Measurements from ENCODE around the gene CAMTA1. TPM values are rescaled to one million over a fixed set of nuclear protein-coding genes. Genes with fewer than 3 reads are reported as not detected.

The CAMTA1 gene
- total and polyA plus RNA-seq, 4 donors = 48.1 to 140 (median 52.3) TPM

DNA sequence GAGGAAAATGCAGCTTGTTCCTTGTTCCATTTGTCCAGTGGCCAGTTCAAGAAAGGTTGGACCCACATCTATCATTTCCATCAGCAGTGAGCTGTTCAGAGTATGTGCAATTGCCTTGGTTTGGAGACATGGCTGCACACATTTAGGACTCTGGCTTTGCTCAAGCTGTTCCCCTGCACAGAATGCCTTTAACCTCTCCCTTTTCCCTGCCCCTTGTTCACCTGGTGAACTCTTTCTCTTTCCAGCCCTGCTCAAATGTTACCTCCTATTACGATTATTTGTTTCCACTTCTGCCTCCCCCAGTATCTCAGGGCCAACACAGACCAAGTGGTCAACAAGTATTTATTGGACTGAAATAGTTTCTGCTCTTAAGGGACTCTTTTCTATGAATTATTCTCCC lies 385.9 kb downstream of the CAMTA1 start:
- no peak overlapping the region for H3K4me3 ChIP-seq
- no peak for ATAC-seq (ENCODE audit: insufficient read depth, low FRiP score)
- no peak for DNase-seq
- 67 to 88% methylated on average over 1 of the region's 1 CpG for WGBS, 2 donors
- TF ChIP-seq, protein P1, sequence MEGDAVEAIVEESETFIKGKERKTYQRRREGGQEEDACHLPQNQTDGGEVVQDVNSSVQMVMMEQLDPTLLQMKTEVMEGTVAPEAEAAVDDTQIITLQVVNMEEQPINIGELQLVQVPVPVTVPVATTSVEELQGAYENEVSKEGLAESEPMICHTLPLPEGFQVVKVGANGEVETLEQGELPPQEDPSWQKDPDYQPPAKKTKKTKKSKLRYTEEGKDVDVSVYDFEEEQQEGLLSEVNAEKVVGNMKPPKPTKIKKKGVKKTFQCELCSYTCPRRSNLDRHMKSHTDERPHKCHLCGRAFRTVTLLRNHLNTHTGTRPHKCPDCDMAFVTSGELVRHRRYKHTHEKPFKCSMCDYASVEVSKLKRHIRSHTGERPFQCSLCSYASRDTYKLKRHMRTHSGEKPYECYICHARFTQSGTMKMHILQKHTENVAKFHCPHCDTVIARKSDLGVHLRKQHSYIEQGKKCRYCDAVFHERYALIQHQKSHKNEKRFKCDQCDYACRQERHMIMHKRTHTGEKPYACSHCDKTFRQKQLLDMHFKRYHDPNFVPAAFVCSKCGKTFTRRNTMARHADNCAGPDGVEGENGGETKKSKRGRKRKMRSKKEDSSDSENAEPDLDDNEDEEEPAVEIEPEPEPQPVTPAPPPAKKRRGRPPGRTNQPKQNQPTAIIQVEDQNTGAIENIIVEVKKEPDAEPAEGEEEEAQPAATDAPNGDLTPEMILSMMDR (IDR thresholded peaks at IDR 0.05; ENCODE audit: control extremely low read depth, extremely low read depth) = no peak
- H3K4me1 ChIP-seq (ENCODE audit: control insufficient read depth in 5 of 5, insufficient read depth in 5 of 5, low read length in 5 of 5) = no peaks in the 10 kb centered on the region
- H3K27ac ChIP-seq (ENCODE audit: low read depth in 1 of 2, low read length in 1 of 2) = no peak overlapping the region
- peaks cover 0 to 5% (median 0%) of the 10 kb centered on the region in 3 donors for H3K27me3 ChIP-seq (ENCODE audit: control insufficient read depth in 3 of 3, insufficient read depth in 3 of 3, low read length in 2 of 3)
- no peak overlapping the region for H3K9ac ChIP-seq (ENCODE audit: insufficient read depth in 1 of 2, low read length in 2 of 2)
- no peaks in the 10 kb centered on the region for H3K36me3 ChIP-seq (ENCODE audit: control insufficient read depth in 4 of 4, insufficient read depth in 4 of 4, low read length in 4 of 4)
- H3K9me3 ChIP-seq (ENCODE audit: control insufficient read depth in 4 of 4, insufficient read depth in 3 of 4, low read length in 3 of 4) = peaks cover 0 to 1% (median 0%) of the 10 kb centered on the region in 4 donors

DNA sequence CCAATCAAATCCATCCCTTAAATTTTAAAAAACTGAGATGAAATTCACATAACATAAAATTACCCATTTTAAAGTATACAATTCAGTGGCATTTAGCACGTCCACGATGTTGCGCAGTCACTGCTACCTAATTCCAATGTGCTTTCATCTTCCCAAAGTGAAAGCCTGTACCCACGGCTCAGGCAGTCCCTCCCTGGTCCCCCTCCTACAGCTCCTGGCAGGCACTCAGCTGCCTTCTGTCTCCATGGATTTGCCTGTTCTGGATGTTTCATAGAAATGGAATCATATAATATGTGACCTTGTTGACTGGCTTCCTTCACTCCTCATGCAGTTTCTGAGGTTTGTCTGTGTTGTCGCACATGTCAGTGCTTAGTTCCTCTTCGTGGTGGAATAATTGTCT lies 386.3 kb downstream of the CAMTA1 start:
- TF ChIP-seq, protein P1 (IDR thresholded peaks at IDR 0.05; ENCODE audit: control extremely low read depth, extremely low read depth) = no peak
- Histone ChIP-seq H3K4me3 (no peak overlapping the region), H3K27ac (ENCODE audit: low read depth in 1 of 2, low read length in 1 of 2) (no peak overlapping the region), H3K4me1 (ENCODE audit: control insufficient read depth in 5 of 5, insufficient read depth in 5 of 5, low read length in 5 of 5) (no peaks in the 10 kb centered on the region), H3K9ac (ENCODE audit: insufficient read depth in 1 of 2, low read length in 2 of 2) (no peak overlapping the region), H3K9me3 (ENCODE audit: control insufficient read depth in 4 of 4, insufficient read depth in 3 of 4, low read length in 3 of 4) (peaks cover 0 to 1% (median 0%) of the 10 kb centered on the region in 4 donors), H3K27me3 (ENCODE audit: control insufficient read depth in 3 of 3, insufficient read depth in 3 of 3, low read length in 2 of 3) (peaks cover 0 to 5% (median 0%) of the 10 kb centered on the region in 3 donors), H3K36me3 (ENCODE audit: control insufficient read depth in 4 of 4, insufficient read depth in 4 of 4, low read length in 4 of 4) (no peaks in the 10 kb centered on the region)
- ATAC-seq (ENCODE audit: insufficient read depth, low FRiP score) (no peak), DNase-seq (no peak)
- WGBS, 2 donors = 60 to 64% methylated on average over 6 of the region's 6 CpGs

DNA sequence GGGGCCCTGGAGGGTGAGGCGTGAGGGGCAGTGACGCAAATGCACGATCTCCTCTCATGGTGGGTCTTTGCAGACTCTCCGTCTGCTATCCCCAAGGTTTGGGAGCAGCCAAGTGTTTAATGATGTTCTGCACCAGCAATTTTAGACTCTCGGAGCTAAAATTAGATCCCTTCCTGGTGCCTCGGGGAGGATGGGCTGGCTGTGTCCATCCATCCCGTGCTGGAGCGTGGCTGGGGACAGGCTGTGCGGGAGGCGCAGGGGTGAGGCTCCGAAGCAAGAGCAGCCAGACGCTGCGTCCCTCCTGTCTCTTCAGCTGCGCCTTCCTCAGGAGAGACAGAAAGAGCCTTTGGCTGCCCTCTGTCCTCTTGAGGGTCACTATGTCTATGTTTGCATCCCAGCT lies 387.6 kb downstream of the CAMTA1 start:
- Histone ChIP-seq H3K4me1 (ENCODE audit: control insufficient read depth in 5 of 5, insufficient read depth in 5 of 5, low read length in 5 of 5) (no peaks in the 10 kb centered on the region), H3K9ac (ENCODE audit: insufficient read depth in 1 of 2, low read length in 2 of 2) (no peak overlapping the region), H3K9me3 (ENCODE audit: control insufficient read depth in 4 of 4, insufficient read depth in 3 of 4, low read length in 3 of 4) (peaks cover 0 to 1% (median 0%) of the 10 kb centered on the region in 4 donors), H3K36me3 (ENCODE audit: control insufficient read depth in 4 of 4, insufficient read depth in 4 of 4, low read length in 4 of 4) (no peaks in the 10 kb centered on the region), H3K27ac (ENCODE audit: low read depth in 1 of 2, low read length in 1 of 2) (no peak overlapping the region), H3K4me3 (no peak overlapping the region), H3K27me3 (ENCODE audit: control insufficient read depth in 3 of 3, insufficient read depth in 3 of 3, low read length in 2 of 3) (peaks cover 0 to 3% (median 0%) of the 10 kb centered on the region in 3 donors)
- no peak for DNase-seq
- ATAC-seq (ENCODE audit: insufficient read depth, low FRiP score) = no peak
- TF ChIP-seq, protein P1 (IDR thresholded peaks at IDR 0.05; ENCODE audit: control extremely low read depth, extremely low read depth) = no peak
- 72 to 80% methylated on average over 14 of the region's 14 CpGs for WGBS, 2 donors

DNA sequence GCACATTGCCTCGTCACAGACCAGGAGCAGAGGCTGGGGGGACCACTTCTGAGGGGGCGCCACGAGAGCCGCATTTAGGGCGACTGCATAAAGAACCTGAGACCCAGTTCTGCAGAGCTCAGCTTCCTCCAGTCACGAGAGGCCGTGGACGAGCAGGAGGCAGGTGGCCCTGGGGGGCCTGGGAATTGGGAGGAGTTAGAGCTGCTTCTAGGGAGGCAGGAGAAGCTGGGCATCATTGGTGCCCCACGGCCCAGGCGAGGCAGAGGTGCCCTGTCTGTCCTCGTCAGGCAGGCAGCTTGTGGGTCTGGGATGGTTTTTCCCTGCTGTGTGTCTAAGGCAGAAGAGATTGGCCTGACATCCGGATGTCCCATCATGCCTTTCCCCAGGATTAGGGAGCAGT lies 389.3 kb downstream of the CAMTA1 start:
- H3K27me3 ChIP-seq (ENCODE audit: control insufficient read depth in 3 of 3, insufficient read depth in 3 of 3, low read length in 2 of 3) = peaks cover 0 to 3% (median 0%) of the 10 kb centered on the region in 3 donors

More for the DNA sequence above, 389.3 kb downstream of the CAMTA1 start:
- DNase-seq = no peak
- Histone ChIP-seq H3K4me3 (no peak overlapping the region), H3K27ac (ENCODE audit: low read depth in 1 of 2, low read length in 1 of 2) (no peak overlapping the region), H3K9ac (ENCODE audit: insufficient read depth in 1 of 2, low read length in 2 of 2) (no peak overlapping the region), H3K4me1 (ENCODE audit: control insufficient read depth in 5 of 5, insufficient read depth in 5 of 5, low read length in 5 of 5) (no peaks in the 10 kb centered on the region), H3K36me3 (ENCODE audit: control insufficient read depth in 4 of 4, insufficient read depth in 4 of 4, low read length in 4 of 4) (no peaks in the 10 kb centered on the region), H3K9me3 (ENCODE audit: control insufficient read depth in 4 of 4, insufficient read depth in 3 of 4, low read length in 3 of 4) (peaks cover 0 to 4% (median 0%) of the 10 kb centered on the region in 4 donors)
- WGBS, 2 donors = 87 to 91% methylated on average over 12 of the region's 12 CpGs
- ATAC-seq (ENCODE audit: insufficient read depth, low FRiP score) = no peak
- TF ChIP-seq, protein P1 (IDR thresholded peaks at IDR 0.05; ENCODE audit: control extremely low read depth, extremely low read depth) = no peak

All from lung (tissue), 12 donors.